Measurements from ENCODE around the gene DCDC1.

DNA sequence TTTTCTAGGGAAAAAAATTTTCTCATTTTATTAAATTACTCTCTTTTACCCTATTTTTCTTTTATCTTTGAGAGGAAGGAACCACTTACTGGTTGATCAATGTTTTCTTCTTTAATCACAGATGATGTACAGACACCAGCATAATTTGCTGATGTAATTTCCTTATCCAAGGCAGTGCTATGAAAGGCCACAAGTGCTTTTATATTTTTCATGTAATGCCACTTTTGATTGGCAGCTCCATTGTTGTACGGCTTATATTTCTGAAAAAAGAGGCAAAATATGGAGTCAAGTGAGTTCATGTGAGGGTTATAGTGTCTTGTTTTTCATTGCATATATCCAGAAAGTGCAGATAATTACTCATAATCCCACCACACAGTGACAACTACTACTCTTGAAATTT, 460.7 kb downstream of the DCDC1 start:
- TF ChIP-seq, protein P1, sequence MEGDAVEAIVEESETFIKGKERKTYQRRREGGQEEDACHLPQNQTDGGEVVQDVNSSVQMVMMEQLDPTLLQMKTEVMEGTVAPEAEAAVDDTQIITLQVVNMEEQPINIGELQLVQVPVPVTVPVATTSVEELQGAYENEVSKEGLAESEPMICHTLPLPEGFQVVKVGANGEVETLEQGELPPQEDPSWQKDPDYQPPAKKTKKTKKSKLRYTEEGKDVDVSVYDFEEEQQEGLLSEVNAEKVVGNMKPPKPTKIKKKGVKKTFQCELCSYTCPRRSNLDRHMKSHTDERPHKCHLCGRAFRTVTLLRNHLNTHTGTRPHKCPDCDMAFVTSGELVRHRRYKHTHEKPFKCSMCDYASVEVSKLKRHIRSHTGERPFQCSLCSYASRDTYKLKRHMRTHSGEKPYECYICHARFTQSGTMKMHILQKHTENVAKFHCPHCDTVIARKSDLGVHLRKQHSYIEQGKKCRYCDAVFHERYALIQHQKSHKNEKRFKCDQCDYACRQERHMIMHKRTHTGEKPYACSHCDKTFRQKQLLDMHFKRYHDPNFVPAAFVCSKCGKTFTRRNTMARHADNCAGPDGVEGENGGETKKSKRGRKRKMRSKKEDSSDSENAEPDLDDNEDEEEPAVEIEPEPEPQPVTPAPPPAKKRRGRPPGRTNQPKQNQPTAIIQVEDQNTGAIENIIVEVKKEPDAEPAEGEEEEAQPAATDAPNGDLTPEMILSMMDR (IDR thresholded peaks at IDR 0.05), result no peak
- no peak for TF ChIP-seq POLR2A (IDR thresholded peaks at IDR 0.05)
